Activated CD8-positive, alpha-beta memory T cell treated with anti-CD3 and anti-CD28 coated beads, Interleukin-2, amount 50 U/mL, for 48 hours (primary cell): Measurements from ENCODE around the gene AHNAK2.
"Not testable (repeated sequence)": the region's sequence is repeated elsewhere in the genome, so short reads cannot be mapped to it uniquely, and the experiment has no call there.

Source experiments
- DNase-seq: peaks from one replicate; pipeline ENCODE4 v3.0.0-alpha.2; 2020

Gene AHNAK2

GRCh38 chr14:104895207-104895785 is 82.9 kb downstream of the AHNAK2 start:
- DNase-seq, result no peak

- no peak for DNase-seq
Measured at GRCh38 chr14:104894331-104895206, 83.6 kb downstream of the AHNAK2 start.

GRCh38 chr14:104893435-104894207 is 84.6 kb downstream of the AHNAK2 start:
- no peak for DNase-seq

- DNase-seq, result no peak
Measured at GRCh38 chr14:104892531-104893434, 85.4 kb downstream of the AHNAK2 start.

GRCh38 chr14:104891664-104892530 is 86.3 kb downstream of the AHNAK2 start:
- DNase-seq, result no peak

- no peak for DNase-seq
Measured at GRCh38 chr14:104891121-104891551, 87.0 kb downstream of the AHNAK2 start.

- DNase-seq, result not testable (repeated sequence)
Measured at GRCh38 chr14:104890292-104890691, 87.9 kb downstream of the AHNAK2 start.

GRCh38 chr14:104889375-104889757 is 88.8 kb downstream of the AHNAK2 start:
- no peak for DNase-seq

- no peak for DNase-seq
Measured at GRCh38 chr14:104888489-104889374, 89.4 kb downstream of the AHNAK2 start.

- no peak for DNase-seq
Measured at GRCh38 chr14:104887623-104888488, 90.3 kb downstream of the AHNAK2 start.
